ENCODE data around the gene CBFA2T3.

The CBFA2T3 gene

DNA sequence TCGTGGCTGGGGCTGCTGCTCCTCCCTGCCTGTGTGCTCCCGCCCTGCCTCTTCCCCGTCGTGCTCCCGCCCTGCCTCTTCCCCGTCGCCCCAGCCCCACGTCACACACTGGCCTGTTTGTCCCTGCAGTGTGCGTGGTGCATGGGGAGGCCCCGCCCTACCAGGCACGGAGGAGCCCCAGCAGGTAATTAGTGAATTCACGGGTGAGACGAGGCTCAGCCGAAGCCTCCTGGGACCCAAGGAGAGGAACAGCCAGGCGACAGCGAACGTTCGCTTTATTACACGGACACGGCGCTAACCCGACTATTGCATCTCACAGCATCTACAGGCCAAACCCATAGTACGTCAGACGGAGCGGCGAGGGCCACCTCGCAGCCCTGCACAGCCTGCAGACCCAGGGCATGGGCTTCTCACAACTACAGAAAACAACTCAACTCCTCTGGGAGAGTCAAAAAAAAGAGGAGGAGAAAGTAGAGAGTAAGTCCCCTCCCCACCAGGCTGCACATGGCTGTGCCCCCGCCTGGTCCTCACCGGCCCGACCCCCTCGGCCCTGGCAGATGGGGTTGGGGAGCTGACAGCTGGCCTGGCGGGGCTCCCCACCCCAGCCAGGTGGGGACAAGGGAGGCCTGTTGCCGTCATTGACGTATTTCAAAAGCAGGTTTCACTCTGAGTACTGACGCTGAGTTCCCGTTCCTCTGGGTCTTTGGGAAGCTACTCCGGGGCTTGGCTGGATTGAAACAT, 106.2 kb downstream of the CBFA2T3 start:
- peaks cover 0 to 67% (median 17%) of the 10 kb centered on the region in 11 experiments; a peak in 12 of 22 replicates for H4K20me1 ChIP-seq
- peaks cover 16 to 65% (median 39%) of the 10 kb centered on the region in 10 experiments for H3K4me1 ChIP-seq
- peak overlapping the region; percentile 48 to 87 (median 69) for H3K4me2 ChIP-seq
- H3K4me3 ChIP-seq = no peak overlapping the region; a peak in 1 of 20 replicates
- H3K9me3 ChIP-seq (replicated peaks in 1 of 11) = no peaks in the 10 kb centered on the region
- TF ChIP-seq Cebpa-rat (IDR thresholded peaks at IDR 0.05) = no peak
- peaks cover 25 to 41% (median 33%) of the 10 kb centered on the region in 11 experiments for H3K27me3 ChIP-seq
- H3K27ac ChIP-seq = no peak overlapping the region
- peaks cover 0 to 12% (median 3%) of the 10 kb centered on the region in 11 experiments; a peak in 7 of 22 replicates for H3K36me3 ChIP-seq
- H3K9ac ChIP-seq = peak overlapping the region in 5 of 11 experiments; percentile 14 to 54 (median 49); a peak in 8 of 22 replicates

DNA sequence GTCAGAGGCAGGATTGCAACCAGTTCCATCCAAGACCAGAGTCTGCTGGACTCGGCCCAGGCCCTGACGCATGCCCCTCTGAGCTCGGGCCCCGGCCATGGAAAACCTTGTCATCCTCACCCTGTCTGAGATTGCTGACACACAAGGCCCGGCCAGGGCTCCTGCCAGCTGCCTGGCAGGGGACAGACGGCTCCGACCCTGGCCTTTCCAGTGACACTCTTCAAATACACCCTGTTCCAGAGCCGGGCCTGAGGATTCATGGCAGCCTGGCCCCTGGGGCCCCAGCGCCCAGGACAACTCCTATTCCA, 107.4 kb downstream of the CBFA2T3 start:
- Histone ChIP-seq H3K9me3 (replicated peaks in 1 of 11) (no peaks in the 10 kb centered on the region), H4K20me1 (peaks cover 0 to 58% (median 17%) of the 10 kb centered on the region in 11 experiments; a peak in 12 of 22 replicates), H3K9ac (no peak overlapping the region), H3K4me3 (no peak overlapping the region), H3K4me2 (0 out of 22 replicates have a peak overlapping the region, but pooled peaks of 1 of the 11 experiments have one; percentile 12), H3K27me3 (peaks cover 25 to 41% (median 33%) of the 10 kb centered on the region in 11 experiments), H3K4me1 (peaks cover 16 to 68% (median 45%) of the 10 kb centered on the region in 10 experiments), H3K27ac (no peak overlapping the region), H3K36me3 (peaks cover 0 to 6% (median 0%) of the 10 kb centered on the region in 11 experiments; a peak in 1 of 22 replicates)
- TF ChIP-seq Cebpa-rat (IDR thresholded peaks at IDR 0.05) = no peak

DNA sequence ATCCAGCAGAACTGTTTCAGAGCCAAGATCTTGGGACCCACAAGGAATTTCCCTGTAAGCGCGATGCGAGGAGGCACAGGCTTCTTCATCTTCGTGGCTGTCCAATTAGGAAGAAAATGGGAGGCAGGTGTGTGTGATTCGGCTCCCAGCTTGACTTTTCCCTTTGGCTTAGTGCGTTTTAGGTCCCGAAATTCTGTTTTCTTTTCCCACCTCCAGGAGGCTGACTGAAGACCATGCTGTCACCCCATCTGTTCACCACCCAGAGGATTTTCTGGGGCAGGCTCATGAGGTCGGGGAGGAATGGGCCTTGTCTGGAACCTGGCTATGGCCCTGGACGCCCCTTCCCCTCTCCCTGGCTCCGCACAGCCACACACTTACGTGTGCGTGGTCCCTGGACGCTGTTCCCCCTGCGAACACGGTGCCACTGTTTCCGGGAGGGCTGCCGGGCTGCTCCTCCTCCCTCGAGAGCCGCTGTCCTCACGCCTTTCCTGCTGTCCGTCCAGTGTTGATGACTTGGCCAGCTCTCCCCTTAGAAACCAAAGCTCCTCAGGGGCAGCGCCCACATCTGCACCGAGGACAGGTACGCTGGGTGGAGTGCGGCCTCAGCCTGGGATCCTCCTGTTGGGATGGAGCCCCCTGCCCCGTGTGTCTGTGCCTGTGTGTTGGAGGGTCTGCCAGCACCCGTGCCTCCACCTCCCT, 107.9 kb downstream of the CBFA2T3 start:
- H3K4me1 ChIP-seq = peaks cover 16 to 73% (median 49%) of the 10 kb centered on the region in 10 experiments
- H3K4me3 ChIP-seq = no peak overlapping the region
- H3K9me3 ChIP-seq (replicated peaks in 1 of 11) = no peaks in the 10 kb centered on the region
- H4K20me1 ChIP-seq = peaks cover 0 to 56% (median 15%) of the 10 kb centered on the region in 11 experiments; a peak in 12 of 22 replicates
- no peak overlapping the region for H3K27ac ChIP-seq
- TF ChIP-seq Cebpa-rat (IDR thresholded peaks at IDR 0.05) = no peak
- H3K27me3 ChIP-seq = peaks cover 25 to 41% (median 33%) of the 10 kb centered on the region in 11 experiments
- H3K4me2 ChIP-seq = peak overlapping the region in 3 of 11 experiments; percentile 21 to 65 (median 55); a peak in 5 of 22 replicates
- peaks cover 0 to 2% (median 0%) of the 10 kb centered on the region in 11 experiments; a peak in 1 of 22 replicates for H3K36me3 ChIP-seq
- no peak overlapping the region for H3K9ac ChIP-seq

DNA sequence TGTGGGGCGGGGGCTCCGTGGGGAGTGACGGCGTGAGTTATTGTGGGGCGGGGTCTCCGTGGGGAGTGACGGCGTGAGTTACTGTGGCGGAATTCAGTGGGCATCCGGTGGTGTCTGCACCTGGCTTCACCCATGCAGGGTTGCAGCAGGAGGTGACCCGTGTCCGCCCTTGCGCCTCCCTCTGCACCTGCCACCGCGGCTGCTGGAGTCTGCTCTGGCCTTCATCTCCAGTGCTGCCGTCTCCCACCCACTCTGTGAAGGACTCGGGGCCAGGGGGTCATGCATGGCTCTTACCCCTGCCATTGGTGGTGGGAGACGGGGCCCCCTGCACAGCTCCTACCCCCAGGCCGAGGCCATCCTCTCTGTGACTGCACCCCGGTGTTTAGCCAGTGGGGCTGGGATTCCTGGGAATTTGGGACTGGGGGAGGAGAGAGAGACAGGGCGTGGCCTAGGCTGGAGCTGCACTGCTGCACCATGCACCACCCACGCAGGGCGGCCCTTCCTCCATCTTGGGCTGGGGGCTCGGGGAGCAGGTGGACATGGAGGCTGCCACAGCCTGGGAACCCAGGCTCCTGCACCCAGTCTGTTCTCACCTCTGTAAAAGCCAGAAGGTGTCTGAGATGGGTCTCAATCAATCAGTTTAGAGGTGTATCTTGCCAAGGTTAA, 109.3 kb downstream of the CBFA2T3 start:
- no peak overlapping the region for H3K27ac ChIP-seq
- peaks cover 25 to 41% (median 33%) of the 10 kb centered on the region in 11 experiments for H3K27me3 ChIP-seq
- TF ChIP-seq Cebpa-rat (IDR thresholded peaks at IDR 0.05) = no peak
- H4K20me1 ChIP-seq = peaks cover 0 to 56% (median 13%) of the 10 kb centered on the region in 11 experiments; a peak in 12 of 22 replicates
- H3K9me3 ChIP-seq (replicated peaks in 1 of 11) = no peaks in the 10 kb centered on the region
- no peak overlapping the region for H3K9ac ChIP-seq
- peaks cover 1 to 9% (median 4%) of the 10 kb centered on the region in 11 experiments; a peak in 16 of 22 replicates for H3K36me3 ChIP-seq
- peaks cover 16 to 82% (median 59%) of the 10 kb centered on the region in 10 experiments for H3K4me1 ChIP-seq
- no peak overlapping the region for H3K4me3 ChIP-seq
- peak overlapping the region in 7 of 11 experiments; percentile 24 to 65 (median 58); a peak in 12 of 22 replicates for H3K4me2 ChIP-seq

DNA sequence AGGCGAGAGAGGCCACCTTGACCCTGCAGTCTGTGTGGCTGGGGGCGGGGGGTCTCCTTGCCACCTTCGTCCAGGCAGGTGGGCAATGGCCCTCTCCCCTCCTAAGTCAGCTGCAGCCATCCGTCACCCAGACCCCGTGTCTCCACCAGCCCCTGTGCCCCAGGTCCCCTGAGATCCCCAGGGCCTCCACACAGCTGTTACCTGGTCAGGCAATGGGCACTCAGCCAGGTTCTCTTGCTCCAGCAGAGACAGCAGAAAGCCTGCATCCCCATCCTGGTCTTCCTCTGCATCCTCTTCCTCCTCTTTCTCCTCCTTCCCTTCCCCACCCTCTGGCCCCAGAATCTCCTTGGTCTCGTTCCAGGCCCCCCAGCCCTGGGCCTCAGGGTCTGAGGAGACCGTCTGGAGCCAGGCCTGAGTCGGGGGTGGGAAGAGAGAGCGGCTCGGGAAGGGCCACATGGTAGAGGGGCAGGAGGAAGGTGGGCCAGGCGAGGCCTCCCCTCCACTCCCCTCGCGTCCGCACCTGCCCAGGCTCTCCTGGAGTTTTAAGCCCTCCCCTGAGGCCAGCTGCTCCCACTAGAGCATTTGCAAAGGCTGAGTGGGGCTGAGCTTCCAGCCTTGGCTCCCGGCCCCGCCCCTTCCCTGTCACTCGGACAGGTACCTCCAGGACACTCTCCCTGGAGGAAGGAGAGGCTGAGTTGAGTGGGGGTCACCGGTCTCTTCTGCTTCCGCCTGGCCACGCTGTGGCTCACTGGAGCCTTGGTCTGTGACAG, 110.7 kb downstream of the CBFA2T3 start, which contains the start of gene PABPN1L:
TSS of gene PABPN1L (minus strand) at position 510 of the 770 bp plus-strand sequence. CDS start at position 456, 54 bp downstream.
- peaks cover 19 to 34% (median 27%) of the 10 kb centered on the region in 11 experiments for H3K27me3 ChIP-seq
- H3K4me3 ChIP-seq = no peak within 1 kb of the TSS
- peak within 1 kb of the TSS in 3 of 11 experiments; percentile 24 to 29 (median 24); a peak in 3 of 22 replicates for H3K9ac ChIP-seq
- peak within 1 kb of the TSS in 8 of 11 experiments; percentile 8 to 65 (median 56); a peak in 15 of 22 replicates for H3K4me2 ChIP-seq
- no peak for TF ChIP-seq Cebpa-rat (IDR thresholded peaks at IDR 0.05)
- H3K4me1 ChIP-seq = peaks cover 10 to 79% (median 63%) of the 10 kb centered on the region in 10 experiments
- no peaks in the 10 kb centered on the region for H3K9me3 ChIP-seq (replicated peaks in 1 of 11)
- H4K20me1 ChIP-seq = peaks cover 0 to 60% (median 7%) of the 10 kb centered on the region in 11 experiments; a peak in 15 of 22 replicates
- H3K36me3 ChIP-seq = peaks cover 15 to 23% (median 18%) of the 10 kb centered on the region in 11 experiments
- no peak within 1 kb of the TSS for H3K27ac ChIP-seq

DNA sequence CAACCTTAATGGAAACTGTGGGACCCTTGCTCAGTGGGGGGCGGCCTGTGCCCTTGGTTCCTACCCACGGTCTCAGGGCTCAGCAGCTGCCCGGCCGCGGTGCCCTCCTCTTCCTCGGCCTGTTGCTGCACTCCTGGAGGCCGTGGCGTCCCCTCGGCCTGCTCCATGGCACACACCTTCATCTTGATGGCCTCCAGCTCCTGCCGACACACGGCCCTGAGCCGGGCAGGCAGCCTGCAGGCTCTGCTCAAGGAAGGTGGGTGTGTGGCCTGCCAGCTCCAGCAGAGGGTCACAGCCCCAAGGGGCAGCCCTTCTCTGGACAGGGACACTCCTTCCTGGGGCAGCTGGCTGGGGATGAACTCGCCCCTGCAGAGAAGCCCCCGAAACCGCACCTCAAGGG, 111.3 kb downstream of the CBFA2T3 start:
- Histone ChIP-seq H4K20me1 (peaks cover 0 to 60% (median 6%) of the 10 kb centered on the region in 11 experiments; a peak in 14 of 22 replicates), H3K27ac (no peak overlapping the region), H3K4me3 (no peak overlapping the region), H3K4me2 (peak overlapping the region in 8 of 11 experiments; percentile 8 to 65 (median 56); a peak in 14 of 22 replicates), H3K27me3 (peaks cover 13 to 28% (median 21%) of the 10 kb centered on the region in 11 experiments), H3K36me3 (peaks cover 21 to 29% (median 24%) of the 10 kb centered on the region in 11 experiments), H3K9ac (peak overlapping the region in 3 of 11 experiments; percentile 7 to 29 (median 24); a peak in 2 of 22 replicates), H3K9me3 (replicated peaks in 1 of 11) (no peaks in the 10 kb centered on the region), H3K4me1 (peaks cover 6 to 79% (median 63%) of the 10 kb centered on the region in 10 experiments)
- no peak for TF ChIP-seq Cebpa-rat (IDR thresholded peaks at IDR 0.05)

DNA sequence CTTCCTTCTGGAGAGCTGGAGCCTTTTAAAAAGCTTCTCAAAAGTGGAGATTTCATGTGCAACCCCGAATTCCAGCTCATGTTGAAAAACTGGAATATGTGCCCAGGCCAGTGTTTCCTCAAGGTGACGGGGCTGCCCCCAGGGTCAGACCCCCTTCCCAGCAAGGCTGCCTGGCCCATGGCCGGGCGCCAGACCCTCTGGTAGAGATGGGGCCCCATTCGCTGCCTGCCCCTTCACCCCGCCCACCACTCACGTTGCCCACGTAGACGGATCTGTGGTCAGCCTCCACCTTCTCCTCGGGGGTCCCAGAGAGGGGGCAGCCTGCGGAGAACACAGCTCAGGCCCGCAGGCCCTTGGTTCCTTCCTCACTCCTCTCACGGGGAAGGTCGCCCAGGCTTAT, 111.7 kb downstream of the CBFA2T3 start:
- H3K4me3 ChIP-seq = no peak overlapping the region
- H3K36me3 ChIP-seq = peaks cover 25 to 33% (median 28%) of the 10 kb centered on the region in 11 experiments
- H3K4me2 ChIP-seq = peak overlapping the region in 7 of 11 experiments; percentile 8 to 65 (median 55); a peak in 5 of 22 replicates
- H3K4me1 ChIP-seq = peaks cover 6 to 79% (median 63%) of the 10 kb centered on the region in 10 experiments
- H3K9me3 ChIP-seq (replicated peaks in 1 of 11) = no peaks in the 10 kb centered on the region
- H3K9ac ChIP-seq = 0 out of 22 replicates have a peak overlapping the region, but pooled peaks of 2 of the 11 experiments have one; percentile 7 to 24
- peaks cover 9 to 24% (median 17%) of the 10 kb centered on the region in 11 experiments for H3K27me3 ChIP-seq
- no peak overlapping the region for H3K27ac ChIP-seq
- H4K20me1 ChIP-seq = peaks cover 0 to 61% (median 6%) of the 10 kb centered on the region in 11 experiments; a peak in 14 of 22 replicates
- TF ChIP-seq Cebpa-rat (IDR thresholded peaks at IDR 0.05) = no peak

Measured in BLaER1 treated with 17β-estradiol and CSF1 and Interleukin-3, amounts not matched to agents 10 nM and 100 nM (cell line).